ENCODE data around the gene TERT. TPM values are rescaled to one million over a fixed set of nuclear protein-coding genes. Genes with fewer than 3 reads are reported as not detected.
"Not testable (repeated sequence)": the region's sequence is repeated elsewhere in the genome, so short reads cannot be mapped to it uniquely, and the experiment has no call there.

TERT gene
- total and polyA plus RNA-seq, 2 of the 13 experiments (the other 11 are each of a cell fraction or from before 2014, with no cell fraction given): 4.3 to 5.9 TPM

DNA sequence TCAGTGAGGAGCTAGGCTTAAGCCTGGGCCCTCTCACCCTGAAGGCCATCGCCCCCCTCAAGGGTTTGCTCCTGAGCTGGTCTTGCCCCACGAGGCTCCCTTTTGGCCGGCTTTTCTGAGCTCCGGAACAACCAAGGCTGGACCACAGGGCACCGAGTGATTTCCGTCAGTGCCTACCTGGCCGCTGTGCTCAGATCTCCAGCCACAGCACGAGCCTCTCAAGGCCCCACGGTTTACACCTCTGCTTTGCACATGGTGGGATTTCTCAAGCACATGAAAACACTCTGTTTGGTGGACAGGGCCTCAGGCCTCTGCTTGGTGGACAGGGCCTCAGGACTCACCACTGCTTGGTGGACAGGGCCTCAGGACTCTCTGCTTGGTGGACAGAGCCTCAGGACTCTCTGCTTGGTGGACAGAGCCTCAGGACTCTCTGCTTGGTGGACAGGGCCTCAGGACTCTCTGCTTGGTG is 34.3 kb upstream of the TERT start:
- Histone ChIP-seq H3K4me2 (ENCODE audit: low read depth, low read length) (no peak overlapping the region), H3K79me2 (ENCODE audit: insufficient read depth, low read length) (no peaks in the 10 kb centered on the region), H2AFZ (ENCODE audit: low read length) (no peak overlapping the region), H3K9ac (ENCODE audit: insufficient read depth, low read depth, low read length) (no peak overlapping the region), H3K27ac (ENCODE audit: extremely low read length, insufficient read depth, low read length) (no peak overlapping the region), H3K4me1 (ENCODE audit: insufficient read depth, low read length) (peaks cover 28% of the 10 kb centered on the region), H3K27me3 (ENCODE audit: control insufficient read depth in 1 of 2, insufficient read depth in 2 of 2, low read length in 2 of 2) (no peaks in the 10 kb centered on the region), H3K4me3 (replicated peaks in 1 of 3; ENCODE audit: insufficient read depth in 1 of 3, low read depth in 2 of 3, low read length in 3 of 3) (no peak overlapping the region), H3K9me3 (ENCODE audit: low read length) (no peaks in the 10 kb centered on the region), H3K36me3 (replicated peaks in 1 of 2; ENCODE audit: control insufficient read depth in 1 of 2, insufficient read depth in 2 of 2, low read length in 2 of 2) (peaks cover 24 to 41% of the 10 kb centered on the region in 2 experiments; a peak in 4 of 5 replicates), H4K20me1 (ENCODE audit: insufficient read depth, low read length) (peaks cover 27% of the 10 kb centered on the region)
- TF ChIP-seq, protein P1, sequence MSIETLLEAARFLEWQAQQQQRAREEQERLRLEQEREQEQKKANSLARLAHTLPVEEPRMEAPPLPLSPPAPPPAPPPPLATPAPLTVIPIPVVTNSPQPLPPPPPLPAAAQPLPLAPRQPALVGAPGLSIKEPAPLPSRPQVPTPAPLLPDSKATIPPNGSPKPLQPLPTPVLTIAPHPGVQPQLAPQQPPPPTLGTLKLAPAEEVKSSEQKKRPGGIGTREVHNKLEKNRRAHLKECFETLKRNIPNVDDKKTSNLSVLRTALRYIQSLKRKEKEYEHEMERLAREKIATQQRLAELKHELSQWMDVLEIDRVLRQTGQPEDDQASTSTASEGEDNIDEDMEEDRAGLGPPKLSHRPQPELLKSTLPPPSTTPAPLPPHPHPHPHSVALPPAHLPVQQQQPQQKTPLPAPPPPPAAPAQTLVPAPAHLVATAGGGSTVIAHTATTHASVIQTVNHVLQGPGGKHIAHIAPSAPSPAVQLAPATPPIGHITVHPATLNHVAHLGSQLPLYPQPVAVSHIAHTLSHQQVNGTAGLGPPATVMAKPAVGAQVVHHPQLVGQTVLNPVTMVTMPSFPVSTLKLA (IDR thresholded peaks at IDR 0.05): peak; percentile 63
- TF ChIP-seq, protein P2, sequence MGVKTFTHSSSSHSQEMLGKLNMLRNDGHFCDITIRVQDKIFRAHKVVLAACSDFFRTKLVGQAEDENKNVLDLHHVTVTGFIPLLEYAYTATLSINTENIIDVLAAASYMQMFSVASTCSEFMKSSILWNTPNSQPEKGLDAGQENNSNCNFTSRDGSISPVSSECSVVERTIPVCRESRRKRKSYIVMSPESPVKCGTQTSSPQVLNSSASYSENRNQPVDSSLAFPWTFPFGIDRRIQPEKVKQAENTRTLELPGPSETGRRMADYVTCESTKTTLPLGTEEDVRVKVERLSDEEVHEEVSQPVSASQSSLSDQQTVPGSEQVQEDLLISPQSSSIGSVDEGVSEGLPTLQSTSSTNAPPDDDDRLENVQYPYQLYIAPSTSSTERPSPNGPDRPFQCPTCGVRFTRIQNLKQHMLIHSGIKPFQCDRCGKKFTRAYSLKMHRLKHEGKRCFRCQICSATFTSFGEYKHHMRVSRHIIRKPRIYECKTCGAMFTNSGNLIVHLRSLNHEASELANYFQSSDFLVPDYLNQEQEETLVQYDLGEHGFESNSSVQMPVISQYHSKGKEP (CRISPR knock-in tag; IDR thresholded peaks at IDR 0.05): no peak
- in situ Hi-C loops (cut with HindIII; ENCODE audit: extremely low pct_ligation_motif_present, low pct_unique_long_range_greater_than_20kb): no loop called here
- no peak for DNase-seq (ENCODE audit: low spot score)
- WGBS (ENCODE audit: low lambda C conversion rate): 100% methylated on average over 1 of the region's 9 CpGs
- BruUV-seq (replicated peaks): no TSS peak
- intact Hi-C loops (cut with micrococcal nuclease; ENCODE audit: unreplicated experiment): no loop called here
- FAIRE-seq: no peak
- POLR2A ChIA-PET: interaction anchor here (0.9 to 3.1 kb wide), 3 partner anchors 13 to 18 kb away, joined by 3 to 12 read pairs (median 3); partner anchors contain the start of gene CLPTM1L
- CTCF ChIA-PET (ENCODE audit: low intra/inter-chr PET ratio, low total read pairs): no interaction called here
- no peak for ATAC-seq

DNA sequence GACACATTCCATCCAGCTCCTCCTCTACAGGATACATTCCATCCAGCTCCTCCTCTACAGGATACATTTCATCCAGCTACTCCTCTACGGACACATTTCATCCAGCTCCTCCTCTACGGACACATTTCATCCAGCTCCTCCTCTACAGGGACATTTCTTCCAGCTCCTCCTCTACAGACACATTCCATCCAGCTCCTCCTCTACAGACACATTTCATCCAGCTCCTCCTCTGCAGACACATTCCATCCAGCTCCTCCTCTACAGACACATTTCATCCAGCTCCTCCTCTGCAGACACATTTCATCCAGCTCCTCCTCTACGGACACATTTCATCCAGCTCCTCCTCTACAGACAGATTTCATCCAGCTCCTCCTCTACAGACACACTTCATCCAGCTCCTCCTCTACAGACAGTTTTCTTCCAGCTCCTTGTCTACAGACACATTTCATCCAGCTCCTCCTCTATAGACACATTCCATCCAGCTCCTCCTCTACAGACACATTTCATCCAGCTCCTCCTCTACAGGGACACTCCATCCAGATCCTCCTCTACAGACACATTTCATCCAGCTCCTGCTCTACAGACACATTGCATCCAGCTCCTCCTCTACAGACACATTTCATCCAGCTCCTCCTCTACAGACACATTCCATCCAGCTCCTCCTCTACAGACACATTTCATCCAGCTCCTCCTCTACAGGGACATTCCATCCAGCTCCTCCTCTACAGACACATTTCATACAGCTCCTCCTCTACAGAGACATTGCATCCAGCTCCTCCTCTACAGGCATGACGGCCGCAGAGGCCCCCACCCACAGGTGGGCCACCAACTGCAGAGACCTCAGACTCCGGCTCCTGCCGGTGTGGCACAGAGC is 33.6 kb upstream of the TERT start:
- H3K4me2 ChIP-seq (ENCODE audit: low read depth, low read length); BruUV-seq (replicated peaks); H3K9ac ChIP-seq (ENCODE audit: insufficient read depth, low read depth, low read length); in situ Hi-C loops (cut with HindIII; ENCODE audit: extremely low pct_ligation_motif_present, low pct_unique_long_range_greater_than_20kb); intact Hi-C loops (cut with micrococcal nuclease; ENCODE audit: unreplicated experiment); H2AFZ ChIP-seq (ENCODE audit: low read length); H3K27ac ChIP-seq (ENCODE audit: extremely low read length, insufficient read depth, low read length); CTCF ChIA-PET (ENCODE audit: low intra/inter-chr PET ratio, low total read pairs); FAIRE-seq; H3K4me3 ChIP-seq (replicated peaks in 1 of 3; ENCODE audit: insufficient read depth in 1 of 3, low read depth in 2 of 3, low read length in 3 of 3); H3K27me3 ChIP-seq (ENCODE audit: control insufficient read depth in 1 of 2, insufficient read depth in 2 of 2, low read length in 2 of 2); H3K79me2 ChIP-seq (ENCODE audit: insufficient read depth, low read length); H3K9me3 ChIP-seq (ENCODE audit: low read length); ATAC-seq: not testable (repeated sequence)
- Histone ChIP-seq H4K20me1 (ENCODE audit: insufficient read depth, low read length) (peaks cover 24% of the 10 kb centered on the region), H3K36me3 (replicated peaks in 1 of 2; ENCODE audit: control insufficient read depth in 1 of 2, insufficient read depth in 2 of 2, low read length in 2 of 2) (peaks cover 27 to 37% of the 10 kb centered on the region in 2 experiments; a peak in 4 of 5 replicates), H3K4me1 (ENCODE audit: insufficient read depth, low read length) (peaks cover 28% of the 10 kb centered on the region)
- WGBS (ENCODE audit: low lambda C conversion rate): 52% methylated on average over 7 of the region's 7 CpGs
- POLR2A ChIA-PET: interaction anchor here (0.9 to 3.1 kb wide), 3 partner anchors 13 to 19 kb away, joined by 3 to 12 read pairs (median 3); partner anchors contain the start of gene CLPTM1L
- peak; percentile 51 for DNase-seq (ENCODE audit: low spot score)

Measured in HepG2 (cell line).